Sigmoid colon (tissue), 4 donors: ENCODE measurements around the gene NOL4L.

Experiments
- EP300 ChIP-seq, 4 donors: sonication (generic); formaldehyde crosslinking; IDR thresholded peaks; one replicate each; pipeline ENCODE4 v1.6.1; 2017; ENCODE audit warnings: antibody characterized with exemption in 4 of 4
- POLR2A ChIP-seq, 2 donors: fragments of 450-650 bp; IDR thresholded peaks; one replicate each; pipeline ENCODE4 v1.6.1; 2016; ENCODE audit warnings: antibody characterized with exemption in 2 of 2, mild to moderate bottlenecking in 2 of 2, moderate library complexity in 2 of 2
- POLR2AphosphoS5 ChIP-seq, 4 donors: sonication (generic); formaldehyde crosslinking; IDR thresholded peaks; one replicate each; pipeline ENCODE4 v1.6.1; 2017; ENCODE audit warnings: antibody characterized with exemption in 4 of 4
- TF ChIP-seq, protein P1 (sequence below), 4 experiments: fragments of 450-650 bp in 3 of 4; fragments of 200-600 bp in 1 of 4; IDR thresholded peaks; one replicate each; pipeline ENCODE4 v1.5.1; 2016 to 2019; ENCODE audit warnings: antibody characterized with exemption in 4 of 4, mild to moderate bottlenecking in 3 of 4, moderate library complexity in 2 of 4

DNA sequence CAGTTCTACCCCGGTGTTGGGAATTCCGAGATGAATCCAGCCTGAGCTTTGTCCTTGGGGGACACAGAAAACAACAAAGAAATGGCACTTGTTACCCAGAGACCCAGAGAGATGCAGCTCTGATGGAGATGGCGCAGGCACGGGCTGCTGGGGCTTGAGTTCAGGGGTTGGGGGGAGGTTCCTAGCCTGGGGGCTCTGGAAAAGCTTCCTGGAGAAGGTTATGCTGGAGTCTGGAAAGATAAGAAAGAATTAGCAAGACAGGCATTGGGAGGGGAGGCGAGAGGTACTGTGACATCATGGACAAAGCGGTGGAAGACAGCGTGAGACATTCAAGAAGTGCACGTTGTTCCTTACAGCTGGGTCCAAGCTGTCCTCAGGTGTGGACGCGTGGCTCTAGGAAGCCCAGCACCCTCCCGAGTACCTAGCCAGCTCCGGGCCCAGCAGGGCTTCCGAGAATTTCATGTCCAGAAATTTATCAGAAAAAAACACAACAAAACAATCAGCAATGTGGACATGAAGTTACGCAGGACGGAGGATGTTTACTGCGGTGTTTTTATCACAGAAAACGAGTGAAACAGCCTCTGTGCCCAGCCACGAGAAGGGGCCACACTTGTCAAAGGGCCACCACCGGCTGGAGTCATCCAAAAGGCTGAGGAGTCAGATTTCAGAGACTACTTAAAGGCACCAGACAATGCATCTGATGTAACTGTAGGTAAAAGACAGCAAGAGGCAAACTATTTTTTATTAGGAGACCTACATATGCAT lies 49.1 kb upstream of the NOL4L start:
- TF ChIP-seq POLR2A (IDR thresholded peaks at IDR 0.05) (no peak), POLR2AphosphoS5 (IDR thresholded peaks at IDR 0.05) (no peak), EP300 (IDR thresholded peaks at IDR 0.05) (no peak)
- TF ChIP-seq, protein P1, sequence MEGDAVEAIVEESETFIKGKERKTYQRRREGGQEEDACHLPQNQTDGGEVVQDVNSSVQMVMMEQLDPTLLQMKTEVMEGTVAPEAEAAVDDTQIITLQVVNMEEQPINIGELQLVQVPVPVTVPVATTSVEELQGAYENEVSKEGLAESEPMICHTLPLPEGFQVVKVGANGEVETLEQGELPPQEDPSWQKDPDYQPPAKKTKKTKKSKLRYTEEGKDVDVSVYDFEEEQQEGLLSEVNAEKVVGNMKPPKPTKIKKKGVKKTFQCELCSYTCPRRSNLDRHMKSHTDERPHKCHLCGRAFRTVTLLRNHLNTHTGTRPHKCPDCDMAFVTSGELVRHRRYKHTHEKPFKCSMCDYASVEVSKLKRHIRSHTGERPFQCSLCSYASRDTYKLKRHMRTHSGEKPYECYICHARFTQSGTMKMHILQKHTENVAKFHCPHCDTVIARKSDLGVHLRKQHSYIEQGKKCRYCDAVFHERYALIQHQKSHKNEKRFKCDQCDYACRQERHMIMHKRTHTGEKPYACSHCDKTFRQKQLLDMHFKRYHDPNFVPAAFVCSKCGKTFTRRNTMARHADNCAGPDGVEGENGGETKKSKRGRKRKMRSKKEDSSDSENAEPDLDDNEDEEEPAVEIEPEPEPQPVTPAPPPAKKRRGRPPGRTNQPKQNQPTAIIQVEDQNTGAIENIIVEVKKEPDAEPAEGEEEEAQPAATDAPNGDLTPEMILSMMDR (IDR thresholded peaks at IDR 0.05), result no peak
